A673 (cell line): ENCODE results near the gene B4GALNT3.

Experiments
- CTCF ChIP-seq: fragments of 300-800, 200-600 bp; sonication (generic); conservative IDR thresholded peaks from 2 replicates; pipeline ENCODE4 v1.5.1; 2017; ENCODE audit warnings: low read depth, mild to moderate bottlenecking, antibody characterized with exemption, low read length, moderate library complexity, mixed read lengths
- EZH2 ChIP-seq: fragments of 200-600 bp; sonication (generic); IDR thresholded peaks from 2 replicates; pipeline ENCODE4 v1.6.1; 2017; ENCODE audit warnings: borderline replicate concordance, low read depth, mild to moderate bottlenecking, mixed read lengths, antibody characterized with exemption, low read length; ENCODE audit not compliant: poor library complexity, severe bottlenecking

- no peak for TF ChIP-seq CTCF
- no peak for TF ChIP-seq EZH2
Measured at GRCh38 chr12:454833-455232, 4.9 kb upstream of the B4GALNT3 start.
